Measurements from ENCODE around the gene RPL35.
"Not testable (repeated sequence)": the region's sequence is repeated elsewhere in the genome, so short reads cannot be mapped to it uniquely, and the experiment has no call there.

The RPL35 gene

GRCh38 chr9:124849801-124850200 lies 12.0 kb downstream of the RPL35 start:
- no peak for DNase-seq

DNA sequence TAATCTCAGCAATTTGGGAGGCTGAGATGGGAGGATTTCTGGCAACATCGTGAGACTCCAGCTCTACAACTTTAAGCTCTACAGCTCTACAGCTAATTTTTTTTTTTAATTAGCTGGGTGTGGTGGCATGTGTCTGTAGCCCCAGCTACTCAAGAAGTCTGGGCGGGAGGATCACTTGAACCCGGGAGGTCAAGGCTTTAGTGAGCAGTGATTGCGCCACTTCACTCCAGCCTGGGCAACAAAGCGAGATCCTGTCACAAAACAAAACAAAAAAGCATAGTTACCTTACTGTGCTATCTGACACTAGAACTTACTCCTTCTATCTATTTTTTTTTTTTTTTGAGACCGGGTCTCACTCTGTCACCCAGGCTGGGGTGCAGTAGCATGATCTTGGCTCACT lies 14.8 kb downstream of the RPL35 start:
- no peak for DNase-seq

DNA sequence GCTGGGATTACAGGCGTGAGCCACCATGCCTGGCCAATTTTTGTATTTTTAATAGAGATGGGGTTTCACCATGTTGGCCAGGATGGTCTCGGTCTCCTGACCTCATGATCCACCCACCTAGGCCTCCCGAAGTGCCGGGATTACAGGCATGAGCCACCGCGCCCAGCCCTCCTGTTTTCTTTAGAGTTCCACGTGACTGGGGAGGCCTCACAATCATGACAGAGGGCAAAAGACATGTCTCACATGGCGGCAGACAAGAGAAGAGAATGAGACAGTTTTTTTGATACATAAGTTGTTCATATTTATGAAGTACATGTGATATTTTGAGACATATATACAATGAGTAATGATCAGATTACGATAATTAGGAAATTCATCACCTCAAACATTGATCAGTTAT lies 15.3 kb downstream of the RPL35 start:
- not testable (repeated sequence) for DNase-seq

GRCh38 chr9:124844291-124844690 lies 17.5 kb downstream of the RPL35 start:
- DNase-seq = no peak

GRCh38 chr9:124843456-124844034 lies 18.2 kb downstream of the RPL35 start:
- DNase-seq = no peak

- no peak for DNase-seq
Measured at GRCh38 chr9:124841075-124841821, 20.5 kb downstream of the RPL35 start.

GRCh38 chr9:124840300-124840833 lies 21.4 kb downstream of the RPL35 start:
- no peak for DNase-seq

DNA sequence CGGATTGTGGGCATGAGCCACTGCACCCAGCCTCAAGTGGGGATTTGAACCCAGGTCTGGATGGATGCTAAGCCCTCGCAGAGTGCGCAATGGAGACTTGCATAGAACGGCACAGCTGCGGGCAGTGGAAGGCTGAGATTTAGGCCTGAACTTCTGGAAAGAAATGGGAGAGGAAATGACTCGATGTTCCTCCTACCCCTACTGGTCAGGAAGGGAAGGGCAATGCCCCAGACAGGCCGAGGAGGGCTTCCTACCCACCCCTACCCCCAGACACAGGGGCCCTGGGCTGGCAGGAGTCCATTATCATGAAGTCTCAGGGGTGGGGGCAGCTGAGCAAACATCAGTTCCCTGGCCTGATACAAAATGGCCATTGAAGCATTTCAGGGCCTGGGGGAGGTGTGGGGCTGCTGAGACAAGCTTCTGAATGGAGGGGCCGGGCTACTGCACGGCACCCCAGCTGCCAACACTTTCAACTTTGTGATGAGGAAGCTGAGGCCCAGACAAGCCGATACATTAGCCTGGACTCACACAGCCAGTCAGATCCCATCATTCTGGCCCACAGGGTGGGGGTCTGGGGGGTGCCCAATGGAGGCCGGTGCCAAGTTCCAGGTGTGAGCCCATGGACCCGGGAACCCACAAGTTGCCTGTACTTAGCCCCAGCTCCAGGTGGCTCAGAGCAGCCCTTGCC lies 22.0 kb downstream of the RPL35 start:
- DNase-seq = no peak

DNA sequence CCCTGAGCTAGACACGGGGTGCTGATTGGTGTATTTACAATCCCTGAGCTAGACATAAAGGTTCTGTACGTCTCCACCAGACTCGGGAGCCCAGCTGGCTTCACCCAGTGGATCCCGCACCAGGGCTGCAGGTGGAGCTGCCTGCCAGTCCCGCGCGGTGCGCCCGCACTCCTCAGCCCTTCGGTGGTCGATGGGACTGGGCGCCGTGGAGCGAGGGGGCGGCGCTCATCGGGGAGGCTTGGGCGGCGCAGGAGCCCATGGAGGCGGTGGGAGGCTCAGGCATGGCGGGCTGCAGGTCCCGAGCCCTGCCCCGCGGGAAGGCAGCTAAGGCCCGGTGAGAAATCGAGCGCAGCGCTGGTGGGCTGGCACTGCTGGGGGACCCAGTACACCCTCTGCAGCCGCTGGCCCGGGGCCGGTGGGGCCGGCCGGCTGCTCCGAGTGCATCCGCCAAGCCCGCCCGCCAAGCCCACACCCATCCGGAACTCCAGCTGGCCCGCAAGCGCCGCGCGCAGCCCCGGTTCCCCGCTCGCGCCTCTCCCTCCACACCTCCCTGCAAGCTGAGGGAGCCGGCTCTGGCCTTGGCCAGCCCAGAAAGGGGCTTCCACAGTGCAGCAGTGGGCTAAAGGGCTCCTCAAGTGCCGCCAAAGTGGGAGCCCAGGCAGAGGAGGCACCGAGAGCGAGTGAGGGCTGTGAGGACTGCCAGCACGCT lies 23.0 kb downstream of the RPL35 start:
- DNase-seq = not testable (repeated sequence)

DNA sequence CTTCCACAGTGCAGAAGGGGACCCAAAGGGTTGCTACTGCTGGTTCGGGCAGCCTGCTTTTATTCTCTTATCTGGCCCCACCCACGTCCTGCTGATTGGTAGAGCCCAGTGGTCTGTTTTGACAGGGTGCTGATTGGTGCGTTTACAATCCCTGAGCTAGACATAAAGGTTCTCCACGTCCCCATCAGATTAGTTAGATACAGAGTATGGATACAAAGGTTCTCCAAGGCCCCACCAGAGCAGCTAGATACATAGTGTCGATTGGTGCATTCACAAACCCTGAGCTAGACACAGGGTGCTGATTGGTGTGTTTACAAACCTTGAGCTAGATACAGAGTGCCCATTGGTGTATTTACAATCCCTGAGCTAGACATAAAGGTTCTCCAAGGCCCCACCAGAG lies 23.6 kb downstream of the RPL35 start:
- not testable (repeated sequence) for DNase-seq

DNA sequence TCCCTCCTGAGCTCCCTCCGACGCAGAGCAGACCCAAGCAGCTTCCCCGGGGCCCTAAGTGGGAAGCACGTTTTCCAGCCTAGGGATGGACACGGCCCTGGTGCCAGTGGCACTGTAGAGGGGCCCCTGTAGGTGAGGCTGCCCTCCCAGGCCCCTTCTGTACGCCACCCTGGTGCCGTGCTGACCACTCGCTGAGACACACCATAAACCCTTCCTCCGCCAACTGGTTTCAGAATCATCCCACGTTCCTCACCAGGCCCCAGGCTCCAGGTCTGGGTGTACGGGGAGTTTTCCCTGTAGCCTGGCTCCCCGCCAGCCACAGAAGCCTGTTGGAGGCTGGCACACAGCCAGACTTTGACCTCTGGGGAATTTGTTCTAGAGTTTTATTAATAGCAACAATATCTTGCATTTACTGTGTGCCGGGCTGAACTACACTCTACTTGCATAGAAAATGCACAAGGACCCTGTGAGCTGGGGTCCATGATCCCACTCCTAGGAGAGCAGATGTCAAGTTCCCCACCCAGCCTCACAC lies 26.7 kb downstream of the RPL35 start:
- no peak for DNase-seq

DNA sequence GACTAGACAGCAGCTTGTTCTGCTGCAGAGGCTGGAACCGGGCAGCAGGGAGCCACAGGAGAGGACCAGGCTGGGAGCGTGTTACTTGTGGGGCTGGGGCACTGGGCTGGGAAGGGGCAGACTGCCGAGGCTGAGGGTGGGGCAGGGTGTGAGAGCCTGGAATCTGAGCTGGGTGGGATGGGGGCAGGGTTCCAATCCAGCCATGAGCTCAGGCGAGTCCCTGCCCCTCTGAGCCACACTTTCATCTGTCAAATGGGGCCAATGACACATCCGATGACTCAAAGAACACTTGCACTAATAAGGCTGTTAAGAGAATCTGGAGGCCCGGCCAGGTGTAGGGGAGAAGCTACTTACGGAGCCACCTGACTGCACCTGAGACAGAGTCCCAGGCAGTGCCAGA lies 27.2 kb downstream of the RPL35 start:
- DNase-seq = no peak

GRCh38 chr9:124831642-124832364 lies 30.0 kb downstream of the RPL35 start:
- DNase-seq = no peak

DNA sequence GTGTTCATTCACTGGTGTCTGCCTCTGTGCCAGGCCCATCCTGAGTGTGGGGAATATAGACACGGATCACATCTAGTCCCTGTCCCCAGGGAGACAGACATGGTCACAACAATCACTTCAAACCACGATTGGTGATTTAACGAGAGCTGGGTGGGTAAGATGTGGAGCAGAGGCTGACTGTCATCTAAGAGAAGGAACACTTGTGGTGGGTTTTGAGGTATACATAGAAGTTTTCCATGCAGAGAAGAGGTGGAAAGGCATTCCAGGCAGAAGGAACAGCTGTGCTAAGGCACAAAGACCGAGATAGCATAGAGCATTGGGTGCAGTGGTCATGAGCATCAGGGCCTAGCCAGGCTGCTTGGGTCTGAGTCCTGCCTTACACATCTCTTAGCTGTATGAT lies 31.2 kb downstream of the RPL35 start:
- no peak for DNase-seq

- no peak for DNase-seq
Measured at GRCh38 chr9:124829334-124829669, 32.5 kb downstream of the RPL35 start.

DNA sequence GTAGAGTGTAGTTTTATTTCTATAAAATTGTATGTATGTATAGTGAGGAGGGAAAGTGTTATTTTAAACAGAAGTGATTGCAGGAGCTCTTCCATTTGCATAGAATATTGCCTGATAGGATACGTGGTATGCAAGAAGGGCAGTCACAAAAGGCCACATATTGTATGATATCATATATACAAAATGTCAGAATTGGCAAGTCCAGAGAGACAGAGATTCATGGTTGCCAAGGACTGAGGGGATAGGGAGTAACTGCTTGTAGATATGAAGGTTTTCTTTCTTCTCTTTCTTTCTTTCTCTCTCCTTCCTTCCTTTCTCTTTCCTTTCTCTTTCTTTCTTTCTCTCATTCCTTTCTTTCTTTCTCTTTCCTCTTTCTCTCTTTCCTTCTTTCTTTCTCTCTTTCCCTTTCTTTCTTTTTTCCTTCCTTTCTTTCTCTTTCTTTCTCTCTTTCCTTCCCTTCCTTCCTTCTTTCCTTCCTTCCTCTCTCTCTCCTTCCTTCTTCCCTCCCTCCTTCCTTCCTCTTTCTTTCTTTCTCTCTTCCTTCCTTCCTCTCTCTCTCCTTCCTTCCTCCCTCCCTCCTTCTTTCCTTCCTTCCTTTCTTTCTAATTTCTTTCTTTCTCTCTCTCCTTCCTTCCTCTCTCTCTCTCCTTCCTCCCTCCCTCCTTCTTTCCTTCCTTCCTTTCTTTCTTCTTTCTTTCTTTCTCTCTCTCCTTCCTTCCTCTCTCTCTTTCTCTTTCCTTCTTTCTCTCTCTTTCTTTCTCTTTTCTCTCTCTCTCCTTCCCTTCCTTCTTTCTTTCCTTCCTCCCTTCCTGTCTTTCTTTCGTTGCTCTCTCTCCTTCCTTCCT lies 33.0 kb downstream of the RPL35 start:
- DNase-seq = no peak

DNA sequence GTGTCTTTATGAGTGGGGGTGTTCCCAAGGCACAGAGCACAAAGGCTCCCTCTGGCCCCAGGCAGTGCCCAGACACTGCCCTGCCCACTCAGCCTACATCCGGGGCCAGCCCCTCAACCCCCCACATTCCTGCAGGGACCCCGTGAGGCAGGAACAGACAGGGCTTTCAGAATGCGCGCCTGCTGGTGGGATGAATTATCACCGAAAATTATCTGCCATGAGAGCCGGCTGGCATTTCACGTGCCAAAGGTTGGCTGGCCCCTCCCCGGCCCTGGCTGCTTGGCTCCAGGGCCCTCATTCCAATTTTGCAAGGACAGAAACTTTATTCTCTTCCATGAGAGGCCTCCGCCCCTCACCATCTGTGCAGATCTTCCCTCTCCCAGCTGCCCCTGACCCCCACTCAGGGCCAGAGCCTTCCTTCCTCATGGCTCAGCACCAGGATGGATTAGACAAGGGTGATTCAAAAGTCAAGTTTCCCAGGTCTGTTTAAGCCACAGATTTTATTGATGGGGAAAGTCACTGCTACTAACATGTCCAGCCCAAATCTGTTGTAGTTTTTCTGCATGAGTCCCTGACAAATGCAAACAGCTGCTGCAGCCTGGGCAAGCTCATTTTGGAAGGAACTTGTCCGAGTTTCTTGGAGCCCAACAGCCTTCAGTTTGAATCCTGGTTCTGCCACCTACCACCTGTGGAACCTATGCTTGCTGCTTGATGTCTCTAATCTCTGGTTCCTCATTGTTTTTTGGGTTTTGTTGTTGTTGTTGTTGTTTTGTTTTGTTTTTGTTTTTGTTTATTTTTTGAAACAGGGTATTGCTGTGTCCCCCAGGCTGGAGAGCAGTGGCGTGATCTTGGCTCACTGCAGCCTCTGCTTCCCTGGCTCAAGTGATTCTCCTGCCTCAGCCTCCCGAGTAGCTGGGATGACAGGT lies 40.8 kb downstream of the RPL35 start:
- no peak for DNase-seq

DNA sequence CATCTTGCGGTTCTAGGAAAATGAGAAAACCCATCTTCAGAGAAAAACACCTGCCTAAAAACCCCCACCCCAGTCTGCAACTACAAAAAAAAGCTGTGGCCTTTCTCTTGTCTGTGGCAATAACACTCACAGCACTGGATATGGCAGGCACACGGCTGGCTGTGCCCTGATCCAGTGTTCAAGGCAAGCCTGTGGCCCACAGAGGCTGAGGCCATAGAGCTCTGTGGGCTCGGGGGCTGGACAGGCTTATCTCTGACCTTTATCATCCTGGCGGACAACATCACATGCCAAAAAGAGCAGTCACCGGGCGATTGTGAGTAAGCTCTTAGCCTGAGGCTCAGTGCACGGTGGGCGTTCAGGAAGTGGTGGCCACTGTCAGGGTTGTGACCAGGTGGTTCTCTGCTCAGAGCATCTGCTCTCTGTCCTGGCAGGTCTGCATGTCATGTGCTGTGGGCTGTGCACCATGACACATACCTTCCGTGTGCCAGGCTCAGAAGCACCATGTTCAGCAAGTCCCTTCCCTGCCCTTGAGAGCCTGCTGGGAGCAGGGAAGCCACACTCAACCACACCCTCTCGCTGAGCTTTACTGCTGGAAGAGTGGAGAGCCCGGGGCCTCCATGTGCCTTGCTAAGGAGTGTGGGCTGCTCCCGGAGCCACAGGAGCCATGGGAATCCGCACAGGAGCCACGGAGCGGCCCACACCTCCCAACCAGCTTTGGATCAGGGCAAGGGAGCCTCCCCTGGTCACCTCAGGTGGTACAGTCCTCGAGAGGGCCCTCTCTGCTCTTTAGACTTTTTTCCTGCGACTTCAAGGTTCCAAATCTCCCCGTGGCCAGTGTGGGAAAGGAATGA lies 43.1 kb downstream of the RPL35 start:
- no peak for DNase-seq

DNA sequence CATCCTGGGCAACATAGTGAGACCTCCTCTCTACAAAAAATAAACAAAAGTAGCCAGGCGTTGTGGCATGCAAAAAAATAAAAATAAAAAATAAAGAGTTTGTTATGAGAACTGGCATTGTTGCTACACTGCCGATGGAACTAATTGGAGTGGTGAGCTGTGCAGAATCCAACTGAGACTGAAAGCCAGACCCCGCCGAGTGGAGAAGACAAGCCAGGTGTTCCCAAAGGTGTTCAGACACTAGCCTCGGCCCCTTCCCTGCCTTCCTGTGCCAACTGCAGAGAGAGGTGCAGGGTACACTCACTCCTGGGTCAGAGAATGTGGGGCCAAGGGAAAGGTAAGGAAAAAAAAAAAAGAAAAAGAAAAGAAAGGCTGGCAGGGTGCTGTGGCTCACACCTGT lies 46.2 kb downstream of the RPL35 start:
- DNase-seq = no peak
